Ectodermal cell (in vitro differentiated cells): Measurements from ENCODE around the gene LRRN2.
"Not testable (repeated sequence)": the region's sequence is repeated elsewhere in the genome, so short reads cannot be mapped to it uniquely, and the experiment has no call there.

Experiments
- H3K27ac ChIP-seq: 2 replicates; pipeline ENCODE4 v1.7.0; 2013; ENCODE audit warnings: mild to moderate bottlenecking, low read depth, low read length; ENCODE audit not compliant: insufficient read depth, poor library complexity, severe bottlenecking
- H3K27me3 ChIP-seq: 2 replicates; pipeline ENCODE4 v1.7.0; 2013; ENCODE audit warnings: mild to moderate bottlenecking, low read length; ENCODE audit not compliant: insufficient read depth, control insufficient read depth, poor library complexity, severe bottlenecking
- H3K36me3 ChIP-seq: one replicate; pipeline ENCODE4 v1.7.0; 2013; ENCODE audit warnings: low read length; ENCODE audit not compliant: control insufficient read depth, insufficient read depth
- H3K4me1 ChIP-seq: one replicate; pipeline ENCODE4 v1.7.0; 2013; ENCODE audit warnings: low read length; ENCODE audit not compliant: control insufficient read depth, insufficient read depth
- H3K4me3 ChIP-seq: 2 replicates; pipeline ENCODE4 v1.7.0; 2013; ENCODE audit warnings: low read depth, low read length, control low read depth; ENCODE audit not compliant: insufficient read depth
- H3K9me3 ChIP-seq: 2 replicates; pipeline ENCODE4 v1.7.0; 2013; ENCODE audit warnings: mild to moderate bottlenecking, low read length, moderate library complexity; ENCODE audit not compliant: control insufficient read depth
- WGBS, 2 experiments: methylation state at CpG; one replicate each; pipeline ENCODE4 v1.1.7; 2013; ENCODE audit warnings: missing lambda C conversion rate in 2 of 2; 5-methylcytosine and 5-hydroxymethylcytosine counted together

The LRRN2 gene

GRCh38 chr1:204727438-204727837 lies 41.9 kb upstream of the LRRN2 start:
- WGBS, 2 experiments = 94 to 96% methylated on average over 6 of the region's 6 CpGs
- not testable (repeated sequence) for H3K9me3 ChIP-seq, H3K4me1 ChIP-seq, H3K27ac ChIP-seq, H3K27me3 ChIP-seq, H3K36me3 ChIP-seq, H3K4me3 ChIP-seq

DNA sequence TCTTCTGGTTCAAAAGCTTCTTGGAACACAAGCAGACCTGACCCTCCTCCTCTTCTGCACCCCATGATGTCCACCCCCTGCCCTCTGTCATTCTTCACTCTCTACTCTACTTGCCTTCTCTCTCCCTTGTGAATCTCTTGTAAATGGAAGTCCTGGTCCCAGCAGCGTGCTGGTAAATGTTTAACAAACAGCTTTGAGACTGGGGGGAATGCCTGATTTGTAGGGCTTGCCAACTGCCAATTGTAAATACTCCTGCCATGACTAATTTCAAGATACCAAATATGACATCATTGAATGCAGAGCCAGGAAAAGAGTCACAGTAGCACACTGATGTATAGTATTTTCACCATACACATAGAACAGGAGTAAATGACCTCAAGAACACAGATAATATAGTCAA lies 40.9 kb upstream of the LRRN2 start:
- no peaks in the 10 kb centered on the region for H3K36me3 ChIP-seq
- H3K4me1 ChIP-seq = peaks cover 6% of the 10 kb centered on the region
- 56 to 57% methylated on average over 1 of the region's 1 CpG for WGBS, 2 experiments
- H3K4me3 ChIP-seq = no peak overlapping the region
- no peak overlapping the region for H3K27ac ChIP-seq
- no peaks in the 10 kb centered on the region for H3K9me3 ChIP-seq
- H3K27me3 ChIP-seq = peaks cover 3% of the 10 kb centered on the region

- no peak overlapping the region for H3K27ac ChIP-seq
- H3K27me3 ChIP-seq = peaks cover 3% of the 10 kb centered on the region
- H3K4me3 ChIP-seq = no peak overlapping the region
- no peaks in the 10 kb centered on the region for H3K9me3 ChIP-seq
- 94 to 95% methylated on average over 9 of the region's 9 CpGs for WGBS, 2 experiments
- H3K4me1 ChIP-seq = peaks cover 11% of the 10 kb centered on the region
- H3K36me3 ChIP-seq = no peaks in the 10 kb centered on the region
Measured at GRCh38 chr1:204725821-204726448, 40.4 kb upstream of the LRRN2 start.

GRCh38 chr1:204723131-204723787 lies 37.7 kb upstream of the LRRN2 start:
- peaks cover 3% of the 10 kb centered on the region for H3K27me3 ChIP-seq
- WGBS, 2 experiments = 91 to 93% methylated on average over 8 of the region's 8 CpGs
- peaks cover 11% of the 10 kb centered on the region for H3K4me1 ChIP-seq
- H3K27ac ChIP-seq = no peak overlapping the region
- H3K4me3 ChIP-seq = no peak overlapping the region
- H3K36me3 ChIP-seq = no peaks in the 10 kb centered on the region
- no peaks in the 10 kb centered on the region for H3K9me3 ChIP-seq

- no peaks in the 10 kb centered on the region for H3K36me3 ChIP-seq
- H3K27me3 ChIP-seq = peaks cover 3% of the 10 kb centered on the region
- no peak overlapping the region for H3K4me3 ChIP-seq
- H3K9me3 ChIP-seq = no peaks in the 10 kb centered on the region
- WGBS, 2 experiments = 31 to 39% methylated on average over 10 of the region's 10 CpGs
- no peak overlapping the region for H3K27ac ChIP-seq
- peaks cover 11% of the 10 kb centered on the region for H3K4me1 ChIP-seq
Measured at GRCh38 chr1:204721373-204722055, 36.0 kb upstream of the LRRN2 start.

- peaks cover 25% of the 10 kb centered on the region for H3K27me3 ChIP-seq
- peaks cover 23% of the 10 kb centered on the region for H3K4me1 ChIP-seq
- no peaks in the 10 kb centered on the region for H3K36me3 ChIP-seq
- H3K27ac ChIP-seq = no peak overlapping the region
- H3K4me3 ChIP-seq = no peak overlapping the region
- H3K9me3 ChIP-seq = no peaks in the 10 kb centered on the region
Measured at GRCh38 chr1:204716660-204717059, 31.1 kb upstream of the LRRN2 start.

DNA sequence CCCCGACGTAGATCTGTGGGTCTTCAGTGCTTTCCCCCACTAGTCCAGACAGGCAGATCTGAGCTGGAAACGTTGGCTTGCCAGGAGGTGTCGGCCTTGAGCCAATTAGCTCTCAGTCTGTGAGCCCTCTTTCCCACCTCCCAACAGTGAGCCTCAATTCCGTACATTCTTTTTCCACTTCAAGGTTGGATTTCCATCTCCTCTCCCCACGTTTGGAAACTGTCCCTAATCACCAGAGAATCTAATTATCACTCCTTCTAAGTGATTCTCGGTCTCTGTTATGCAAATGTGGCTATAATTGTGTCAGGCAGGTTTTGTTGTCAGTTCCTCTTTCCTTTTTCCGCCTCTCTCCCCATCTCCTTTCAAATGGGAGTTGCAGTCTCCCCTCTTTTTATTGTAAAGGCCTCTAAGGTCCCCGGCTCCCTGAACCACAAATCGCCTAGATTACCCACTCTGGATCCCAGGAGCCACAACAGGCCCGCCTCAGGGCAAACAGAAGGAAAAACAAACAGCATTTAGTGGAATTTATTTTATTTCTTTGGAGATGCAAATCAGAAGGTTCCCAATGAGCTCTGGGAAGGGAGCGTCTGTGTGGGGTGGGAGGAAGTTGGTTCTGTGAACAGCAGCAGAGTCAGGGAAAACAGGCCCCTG lies 29.4 kb upstream of the LRRN2 start:
- no peak overlapping the region for H3K27ac ChIP-seq
- H3K36me3 ChIP-seq = no peaks in the 10 kb centered on the region
- peaks cover 42% of the 10 kb centered on the region for H3K27me3 ChIP-seq
- H3K4me1 ChIP-seq = peaks cover 32% of the 10 kb centered on the region
- H3K9me3 ChIP-seq = no peaks in the 10 kb centered on the region
- H3K4me3 ChIP-seq = no peak overlapping the region
- WGBS, 2 experiments = 7 to 8% methylated on average over 12 of the region's 12 CpGs

DNA sequence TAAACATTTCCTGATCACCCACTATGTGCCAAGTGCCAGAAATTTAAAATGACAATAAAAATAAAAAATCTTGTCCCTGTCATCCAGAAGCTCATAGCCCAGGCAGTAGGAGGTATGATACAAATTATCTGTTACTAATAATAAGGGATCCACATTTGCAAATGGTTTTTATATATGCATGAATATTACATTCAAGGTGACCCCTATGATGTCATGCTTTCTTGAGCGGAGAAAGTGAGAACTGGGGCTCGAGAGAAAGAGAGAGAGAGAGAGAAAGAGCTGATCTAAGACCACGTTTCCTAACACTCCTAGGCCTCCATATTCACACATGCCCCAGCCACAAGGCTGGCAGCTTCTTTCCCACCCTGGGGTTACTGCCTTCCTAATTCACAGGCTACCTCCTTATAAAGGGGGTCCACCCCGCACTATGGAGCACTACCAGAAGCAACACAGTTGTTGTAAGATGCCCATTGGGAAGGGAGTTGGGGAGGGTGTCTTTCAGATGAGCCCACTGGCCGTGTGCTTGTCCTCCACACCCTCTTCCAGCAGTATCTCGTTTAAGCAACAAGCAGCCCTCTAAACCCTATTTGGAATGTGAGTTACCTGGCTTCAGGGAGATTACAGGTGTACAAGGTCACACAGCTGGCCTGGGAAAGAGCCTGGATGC lies 28.8 kb upstream of the LRRN2 start:
- Histone ChIP-seq H3K4me1 (peaks cover 34% of the 10 kb centered on the region), H3K27ac (no peak overlapping the region), H3K27me3 (peaks cover 48% of the 10 kb centered on the region), H3K9me3 (no peaks in the 10 kb centered on the region), H3K4me3 (no peak overlapping the region), H3K36me3 (no peaks in the 10 kb centered on the region)
- whole genome bisulfite sequencing, 2 experiments = 38 to 54% methylated on average over 5 to 6 of the region's 6 CpGs

DNA sequence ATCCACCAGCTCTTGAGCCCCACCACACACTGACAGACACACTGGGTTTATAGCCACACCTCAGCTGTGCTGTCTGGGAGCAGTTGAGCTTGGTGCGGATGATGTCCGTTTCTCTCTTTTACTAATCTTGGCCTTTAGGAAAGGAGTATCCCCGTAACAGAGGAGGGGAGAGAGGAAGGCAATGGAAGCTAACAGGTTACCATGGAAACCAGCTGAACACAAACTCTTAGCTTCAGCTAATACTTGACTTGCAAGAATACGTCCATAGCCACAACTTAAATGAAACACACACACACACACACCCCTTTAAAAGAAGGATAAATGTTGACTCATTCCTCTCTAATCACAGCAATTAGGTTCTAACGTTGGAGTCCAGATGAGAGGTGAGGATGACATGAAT lies 28.0 kb upstream of the LRRN2 start:
- peaks cover 34% of the 10 kb centered on the region for H3K4me1 ChIP-seq
- H3K27ac ChIP-seq = no peak overlapping the region
- H3K27me3 ChIP-seq = peaks cover 56% of the 10 kb centered on the region
- no peaks in the 10 kb centered on the region for H3K9me3 ChIP-seq
- no peaks in the 10 kb centered on the region for H3K36me3 ChIP-seq
- no peak overlapping the region for H3K4me3 ChIP-seq
- 65 to 82% methylated on average over 4 to 5 of the region's 5 CpGs for WGBS, 2 experiments
